Measurements from ENCODE around the gene SSUH2. TPM values are rescaled to one million over a fixed set of nuclear protein-coding genes. Genes with fewer than 3 reads are reported as not detected.

The SSUH2 gene
- total and polyA plus RNA-seq, 2 of the 13 experiments (the other 11 are each of a cell fraction or from before 2014, with no cell fraction given) = 38.1 to 136 TPM

DNA sequence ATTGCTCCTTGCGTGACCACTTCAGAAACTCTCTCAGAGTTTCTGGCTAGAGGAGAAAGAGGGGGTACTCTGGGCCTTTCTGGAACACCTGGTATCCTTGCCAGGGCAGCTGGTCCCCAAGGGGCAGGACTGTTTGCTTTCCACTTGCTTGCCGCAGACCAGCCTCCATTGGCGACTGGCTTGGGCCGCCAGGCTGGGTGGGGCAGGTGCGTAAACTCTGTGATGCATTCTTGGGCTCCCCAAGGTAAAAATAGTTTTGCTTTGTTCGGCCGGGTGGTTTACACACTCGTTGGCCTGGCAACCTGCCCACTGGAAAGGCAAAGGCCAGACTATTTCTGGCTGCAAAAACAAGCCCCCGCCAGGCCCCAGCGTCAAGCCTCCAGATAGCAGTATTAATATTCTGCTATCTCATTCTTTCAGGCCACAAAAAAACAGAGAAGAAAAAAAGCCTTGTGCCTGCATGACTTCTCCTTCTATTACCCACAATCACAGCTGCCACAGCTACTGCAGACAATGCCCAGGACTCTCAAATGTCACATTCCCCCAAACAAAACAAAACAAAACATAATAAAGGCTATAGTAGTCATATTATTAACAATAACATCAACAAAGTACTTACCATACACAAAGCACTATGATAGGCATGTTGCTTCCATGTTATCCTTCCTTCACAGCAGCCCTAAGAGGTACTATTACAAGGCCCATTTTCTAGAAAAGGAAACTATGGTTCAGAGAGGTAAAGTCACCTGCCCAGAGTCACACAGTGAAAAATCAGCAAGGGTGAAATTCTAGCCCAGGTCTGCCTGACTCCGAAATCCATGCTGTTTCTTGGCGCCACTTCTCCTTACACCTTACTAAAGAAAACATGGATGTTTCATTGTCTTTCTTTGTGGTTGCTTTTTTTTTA, 14.0 kb upstream of the SSUH2 start (continued):
- TF ChIP-seq PAXIP1 (CRISPR knock-in tag; conservative IDR thresholded peaks at IDR 0.05) (peak; percentile 81), ZBTB7B (CRISPR knock-in tag; IDR thresholded peaks at IDR 0.05) (no peak; the same call in 1 of the 2 replicates), HNF4A (CRISPR knock-in tag; IDR thresholded peaks at IDR 0.05) (peak; percentile 43; the same call in 1 of the 2 replicates), RARA (CRISPR knock-in tag; IDR thresholded peaks at IDR 0.05) (peak; percentile 80), KAT8 (CRISPR knock-in tag; IDR thresholded peaks at IDR 0.05) (peak; percentile 25; the same call in 1 of the 2 replicates), RFX3 (CRISPR knock-in tag; IDR thresholded peaks at IDR 0.05) (peak; percentile 75), HDAC2 (CRISPR knock-in tag; IDR thresholded peaks at IDR 0.05) (peak; percentile 40), ELF3 (CRISPR knock-in tag; IDR thresholded peaks at IDR 0.05) (peak; percentile 21; the same call in 1 of the 2 replicates), ZBTB43 (CRISPR knock-in tag; conservative IDR thresholded peaks at IDR 0.05) (peak; percentile 65; the same call in 1 of the 2 replicates), HCFC1 (IDR thresholded peaks at IDR 0.05; ENCODE audit: low read depth, low read length) (no peak), ZNF607 (CRISPR knock-in tag; IDR thresholded peaks at IDR 0.05; ENCODE audit: borderline replicate concordance) (no peak), ZNF430 (CRISPR knock-in tag; IDR thresholded peaks at IDR 0.05) (no peak), MYPOP (CRISPR knock-in tag; IDR thresholded peaks at IDR 0.05) (0 out of 2 replicates have a peak, but pooled peaks have one; percentile 28), FOXA3 (CRISPR knock-in tag; IDR thresholded peaks at IDR 0.05) (peak; percentile 64)
- TF ChIP-seq, protein P1, sequence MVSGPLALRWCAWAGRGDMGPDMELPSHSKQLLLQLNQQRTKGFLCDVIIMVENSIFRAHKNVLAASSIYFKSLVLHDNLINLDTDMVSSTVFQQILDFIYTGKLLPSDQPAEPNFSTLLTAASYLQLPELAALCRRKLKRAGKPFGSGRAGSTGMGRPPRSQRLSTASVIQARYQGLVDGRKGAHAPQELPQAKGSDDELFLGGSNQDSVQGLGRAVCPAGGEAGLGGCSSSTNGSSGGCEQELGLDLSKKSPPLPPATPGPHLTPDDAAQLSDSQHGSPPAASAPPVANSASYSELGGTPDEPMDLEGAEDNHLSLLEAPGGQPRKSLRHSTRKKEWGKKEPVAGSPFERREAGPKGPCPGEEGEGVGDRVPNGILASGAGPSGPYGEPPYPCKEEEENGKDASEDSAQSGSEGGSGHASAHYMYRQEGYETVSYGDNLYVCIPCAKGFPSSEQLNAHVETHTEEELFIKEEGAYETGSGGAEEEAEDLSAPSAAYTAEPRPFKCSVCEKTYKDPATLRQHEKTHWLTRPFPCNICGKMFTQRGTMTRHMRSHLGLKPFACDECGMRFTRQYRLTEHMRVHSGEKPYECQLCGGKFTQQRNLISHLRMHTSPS (CRISPR knock-in tag; IDR thresholded peaks at IDR 0.05; ENCODE audit: low read depth) = peak; percentile 68; the same call in 1 of the 2 replicates
- TF ChIP-seq, protein P2, sequence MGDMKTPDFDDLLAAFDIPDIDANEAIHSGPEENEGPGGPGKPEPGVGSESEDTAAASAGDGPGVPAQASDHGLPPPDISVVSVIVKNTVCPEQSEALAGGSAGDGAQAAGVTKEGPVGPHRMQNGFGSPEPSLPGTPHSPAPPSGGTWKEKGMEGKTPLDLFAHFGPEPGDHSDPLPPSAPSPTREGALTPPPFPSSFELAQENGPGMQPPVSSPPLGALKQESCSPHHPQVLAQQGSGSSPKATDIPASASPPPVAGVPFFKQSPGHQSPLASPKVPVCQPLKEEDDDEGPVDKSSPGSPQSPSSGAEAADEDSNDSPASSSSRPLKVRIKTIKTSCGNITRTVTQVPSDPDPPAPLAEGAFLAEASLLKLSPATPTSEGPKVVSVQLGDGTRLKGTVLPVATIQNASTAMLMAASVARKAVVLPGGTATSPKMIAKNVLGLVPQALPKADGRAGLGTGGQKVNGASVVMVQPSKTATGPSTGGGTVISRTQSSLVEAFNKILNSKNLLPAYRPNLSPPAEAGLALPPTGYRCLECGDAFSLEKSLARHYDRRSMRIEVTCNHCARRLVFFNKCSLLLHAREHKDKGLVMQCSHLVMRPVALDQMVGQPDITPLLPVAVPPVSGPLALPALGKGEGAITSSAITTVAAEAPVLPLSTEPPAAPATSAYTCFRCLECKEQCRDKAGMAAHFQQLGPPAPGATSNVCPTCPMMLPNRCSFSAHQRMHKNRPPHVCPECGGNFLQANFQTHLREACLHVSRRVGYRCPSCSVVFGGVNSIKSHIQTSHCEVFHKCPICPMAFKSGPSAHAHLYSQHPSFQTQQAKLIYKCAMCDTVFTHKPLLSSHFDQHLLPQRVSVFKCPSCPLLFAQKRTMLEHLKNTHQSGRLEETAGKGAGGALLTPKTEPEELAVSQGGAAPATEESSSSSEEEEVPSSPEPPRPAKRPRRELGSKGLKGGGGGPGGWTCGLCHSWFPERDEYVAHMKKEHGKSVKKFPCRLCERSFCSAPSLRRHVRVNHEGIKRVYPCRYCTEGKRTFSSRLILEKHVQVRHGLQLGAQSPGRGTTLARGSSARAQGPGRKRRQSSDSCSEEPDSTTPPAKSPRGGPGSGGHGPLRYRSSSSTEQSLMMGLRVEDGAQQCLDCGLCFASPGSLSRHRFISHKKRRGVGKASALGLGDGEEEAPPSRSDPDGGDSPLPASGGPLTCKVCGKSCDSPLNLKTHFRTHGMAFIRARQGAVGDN (CRISPR knock-in tag; IDR thresholded peaks at IDR 0.05) = peak; percentile 76

Data from HepG2 (cell line).